GM12865 (cell line): Measurements from ENCODE around the gene TFIP11.

Experiments used
- DNase-seq: peaks from one replicate; pipeline ENCODE4 v3.0.0; 2010; ENCODE audit warnings: low read depth
- H3K4me3 ChIP-seq: 2 replicates; pipeline ENCODE4 v1.5.1; 2011; ENCODE audit warnings: mild to moderate bottlenecking, low read depth, low read length, control low read depth
- CTCF ChIP-seq: IDR thresholded peaks from 2 replicates; pipeline ENCODE4 v1.5.1; 2011; ENCODE audit warnings: low read length, control low read depth, low read depth, inconsistent platforms; ENCODE audit not compliant: insufficient read depth; ENCODE audit errors: missing control alignments

TFIP11 gene

GRCh38 chr22:26463101-26463661 lies 49.1 kb downstream of the TFIP11 start:
- DNase-seq: no peak
- H3K4me3 ChIP-seq: no peak overlapping the region
- no peak for TF ChIP-seq CTCF

- DNase-seq: no peak
- TF ChIP-seq CTCF: no peak
- H3K4me3 ChIP-seq: no peak overlapping the region
These were observed 49.6 kb downstream of the TFIP11 start for GRCh38 chr22:26462641-26463040.

GRCh38 chr22:26462051-26462450 lies 50.2 kb downstream of the TFIP11 start:
- DNase-seq: no peak
- H3K4me3 ChIP-seq: no peak overlapping the region
- TF ChIP-seq CTCF: no peak

GRCh38 chr22:26461188-26461810 lies 51.0 kb downstream of the TFIP11 start:
- H3K4me3 ChIP-seq: no peak overlapping the region
- DNase-seq: peak; percentile 47
- TF ChIP-seq CTCF: peak; percentile 77

GRCh38 chr22:26460202-26460601 lies 52.1 kb downstream of the TFIP11 start:
- no peak overlapping the region for H3K4me3 ChIP-seq
- no peak for TF ChIP-seq CTCF
- DNase-seq: no peak

- H3K4me3 ChIP-seq: no peak overlapping the region
- TF ChIP-seq CTCF: no peak
- DNase-seq: no peak
These were observed 54.5 kb downstream of the TFIP11 start for GRCh38 chr22:26457661-26458272.
